Measurements from ENCODE around the gene RNF4.
"Not testable (repeated sequence)": the region's sequence is repeated elsewhere in the genome, so short reads cannot be mapped to it uniquely, and the experiment has no call there.

Gene RNF4

GRCh38 chr4:2512396-2513135 is 43.7 kb downstream of the RNF4 start:
- H3K4me3 ChIP-seq (ENCODE audit: extremely low read depth, insufficient read depth, low read length, poor library complexity, severe bottlenecking): no peak overlapping the region
- no peaks in the 10 kb centered on the region for H3K9me3 ChIP-seq (ENCODE audit: control insufficient read depth, low read length)
- no peaks in the 10 kb centered on the region for H3K4me1 ChIP-seq (ENCODE audit: control insufficient read depth, insufficient read depth, low read length, poor library complexity, severe bottlenecking)
- no peak overlapping the region for H3K27ac ChIP-seq (ENCODE audit: low read depth, low read length, severe bottlenecking)
- H3K36me3 ChIP-seq (ENCODE audit: control insufficient read depth, insufficient read depth, low read length): peaks cover 76% of the 10 kb centered on the region
- WGBS, 2 experiments (ENCODE audit: insufficient coverage in 2 of 2): 95 to 97% methylated on average over 12 to 14 of the region's 15 CpGs

GRCh38 chr4:2514193-2514592 is 45.3 kb downstream of the RNF4 start:
- H3K27ac ChIP-seq (ENCODE audit: low read depth, low read length, severe bottlenecking): not testable (repeated sequence)
- 97 to 98% methylated on average over 4 to 7 of the region's 9 CpGs for WGBS, 2 experiments (ENCODE audit: insufficient coverage in 2 of 2)
- peaks cover 71% of the 10 kb centered on the region for H3K36me3 ChIP-seq (ENCODE audit: control insufficient read depth, insufficient read depth, low read length)

GRCh38 chr4:2514944-2515343 is 46.0 kb downstream of the RNF4 start:
- WGBS, 2 experiments (ENCODE audit: insufficient coverage in 2 of 2): 93 to 95% methylated on average over 10 of the region's 11 CpGs
- H3K4me3 ChIP-seq (ENCODE audit: extremely low read depth, insufficient read depth, low read length, poor library complexity, severe bottlenecking); H3K27ac ChIP-seq (ENCODE audit: low read depth, low read length, severe bottlenecking); H3K4me1 ChIP-seq (ENCODE audit: control insufficient read depth, insufficient read depth, low read length, poor library complexity, severe bottlenecking); H3K9me3 ChIP-seq (ENCODE audit: control insufficient read depth, low read length): not testable (repeated sequence)
- H3K36me3 ChIP-seq (ENCODE audit: control insufficient read depth, insufficient read depth, low read length): peaks cover 64% of the 10 kb centered on the region

More at GRCh38 chr4:2514193-2514592, 45.3 kb downstream of the RNF4 start:
- H3K4me1 ChIP-seq (ENCODE audit: control insufficient read depth, insufficient read depth, low read length, poor library complexity, severe bottlenecking); H3K9me3 ChIP-seq (ENCODE audit: control insufficient read depth, low read length); H3K4me3 ChIP-seq (ENCODE audit: extremely low read depth, insufficient read depth, low read length, poor library complexity, severe bottlenecking): not testable (repeated sequence)

- no peaks in the 10 kb centered on the region for H3K4me1 ChIP-seq (ENCODE audit: control insufficient read depth, insufficient read depth, low read length, poor library complexity, severe bottlenecking)
- no peak overlapping the region for H3K4me3 ChIP-seq (ENCODE audit: extremely low read depth, insufficient read depth, low read length, poor library complexity, severe bottlenecking)
- WGBS, 2 experiments (ENCODE audit: insufficient coverage in 2 of 2): 93 to 100% methylated on average over 1 to 2 of the region's 4 CpGs
- H3K9me3 ChIP-seq (ENCODE audit: control insufficient read depth, low read length): no peaks in the 10 kb centered on the region
- no peak overlapping the region for H3K27ac ChIP-seq (ENCODE audit: low read depth, low read length, severe bottlenecking)
- H3K36me3 ChIP-seq (ENCODE audit: control insufficient read depth, insufficient read depth, low read length): peaks cover 57% of the 10 kb centered on the region
Observed at GRCh38 chr4:2515830-2516550, 47.1 kb downstream of the RNF4 start.

GRCh38 chr4:2516635-2517034 is 47.7 kb downstream of the RNF4 start:
- H3K9me3 ChIP-seq (ENCODE audit: control insufficient read depth, low read length): no peaks in the 10 kb centered on the region
- 90 to 100% methylated on average over 1 of the region's 2 CpGs for WGBS, 2 experiments (ENCODE audit: insufficient coverage in 2 of 2)
- H3K4me3 ChIP-seq (ENCODE audit: extremely low read depth, insufficient read depth, low read length, poor library complexity, severe bottlenecking): no peak overlapping the region
- no peaks in the 10 kb centered on the region for H3K4me1 ChIP-seq (ENCODE audit: control insufficient read depth, insufficient read depth, low read length, poor library complexity, severe bottlenecking)
- H3K36me3 ChIP-seq (ENCODE audit: control insufficient read depth, insufficient read depth, low read length): peaks cover 52% of the 10 kb centered on the region
- H3K27ac ChIP-seq (ENCODE audit: low read depth, low read length, severe bottlenecking): no peak overlapping the region

- Histone ChIP-seq H3K27ac (ENCODE audit: low read depth, low read length, severe bottlenecking) (no peak overlapping the region), H3K4me1 (ENCODE audit: control insufficient read depth, insufficient read depth, low read length, poor library complexity, severe bottlenecking) (no peaks in the 10 kb centered on the region), H3K9me3 (ENCODE audit: control insufficient read depth, low read length) (no peaks in the 10 kb centered on the region), H3K4me3 (ENCODE audit: extremely low read depth, insufficient read depth, low read length, poor library complexity, severe bottlenecking) (no peak overlapping the region), H3K36me3 (ENCODE audit: control insufficient read depth, insufficient read depth, low read length) (no peaks in the 10 kb centered on the region)
- 88 to 100% methylated on average over 5 to 9 of the region's 9 CpGs for WGBS, 2 experiments (ENCODE audit: insufficient coverage in 2 of 2)
Observed at GRCh38 chr4:2526559-2526958, 57.7 kb downstream of the RNF4 start.

- Histone ChIP-seq H3K4me1 (ENCODE audit: control insufficient read depth, insufficient read depth, low read length, poor library complexity, severe bottlenecking) (peaks cover 7% of the 10 kb centered on the region), H3K27ac (ENCODE audit: low read depth, low read length, severe bottlenecking) (peak overlapping the region; percentile 96), H3K36me3 (ENCODE audit: control insufficient read depth, insufficient read depth, low read length) (peaks cover 7% of the 10 kb centered on the region), H3K4me3 (ENCODE audit: extremely low read depth, insufficient read depth, low read length, poor library complexity, severe bottlenecking) (peak overlapping the region; percentile 75), H3K9me3 (ENCODE audit: control insufficient read depth, low read length) (no peaks in the 10 kb centered on the region)
- WGBS, 2 experiments (ENCODE audit: insufficient coverage in 2 of 2): 51 to 66% methylated on average over 5 of the region's 5 CpGs
Observed at GRCh38 chr4:2534904-2535375, 66.0 kb downstream of the RNF4 start.

GRCh38 chr4:2535376-2536192 is 66.7 kb downstream of the RNF4 start:
- Histone ChIP-seq H3K36me3 (ENCODE audit: control insufficient read depth, insufficient read depth, low read length) (peaks cover 7% of the 10 kb centered on the region), H3K9me3 (ENCODE audit: control insufficient read depth, low read length) (no peaks in the 10 kb centered on the region), H3K27ac (ENCODE audit: low read depth, low read length, severe bottlenecking) (peak overlapping the region; percentile 96), H3K4me3 (ENCODE audit: extremely low read depth, insufficient read depth, low read length, poor library complexity, severe bottlenecking) (peak overlapping the region; percentile 75), H3K4me1 (ENCODE audit: control insufficient read depth, insufficient read depth, low read length, poor library complexity, severe bottlenecking) (peaks cover 7% of the 10 kb centered on the region)
- 2 to 4% methylated on average over 55 to 77 of the region's 77 CpGs for WGBS, 2 experiments (ENCODE audit: insufficient coverage in 2 of 2)

GRCh38 chr4:2536193-2537010 is 67.5 kb downstream of the RNF4 start, which contains the start of gene FAM193A:
FAM193A (plus strand) TSS chr4:2536647; CDS start chr4:2536916, 269 bp downstream.
- 0 to 1% methylated on average over 42 to 63 of the region's 106 CpGs for WGBS, 2 experiments (ENCODE audit: insufficient coverage in 2 of 2)
- Histone ChIP-seq H3K36me3 (ENCODE audit: control insufficient read depth, insufficient read depth, low read length) (peaks cover 7% of the 10 kb centered on the region), H3K9me3 (ENCODE audit: control insufficient read depth, low read length) (no peaks in the 10 kb centered on the region), H3K27ac (ENCODE audit: low read depth, low read length, severe bottlenecking) (peak within 1 kb of the TSS; percentile 96), H3K4me3 (ENCODE audit: extremely low read depth, insufficient read depth, low read length, poor library complexity, severe bottlenecking) (peak within 1 kb of the TSS; percentile 85), H3K4me1 (ENCODE audit: control insufficient read depth, insufficient read depth, low read length, poor library complexity, severe bottlenecking) (peaks cover 7% of the 10 kb centered on the region)

All from mesodermal cell (in vitro differentiated cells).